ENCODE results near the gene SARS1. TPM values are rescaled to one million over a fixed set of nuclear protein-coding genes. Genes with fewer than 3 reads are reported as not detected.

Gene SARS1
- total RNA-seq, 1 donor: 235 TPM

GRCh38 chr1:109192433-109192832 is 21.3 kb upstream of the SARS1 start:
- H3K4me3 ChIP-seq (ENCODE audit: low read depth, low read length): no peak overlapping the region
- DNase-seq (ENCODE audit: low read depth): peak; percentile 32
- TF ChIP-seq CTCF (IDR thresholded peaks at IDR 0.05; ENCODE audit: insufficient read depth, low read depth, low read length): no peak

GRCh38 chr1:109193653-109194590 is 19.8 kb upstream of the SARS1 start:
- peak; percentile 48 for DNase-seq (ENCODE audit: low read depth)
- H3K4me3 ChIP-seq (ENCODE audit: low read depth, low read length): no peak overlapping the region
- TF ChIP-seq CTCF (IDR thresholded peaks at IDR 0.05; ENCODE audit: insufficient read depth, low read depth, low read length): peak; percentile 66

GRCh38 chr1:109197158-109198042 is 16.3 kb upstream of the SARS1 start:
- no peak for TF ChIP-seq CTCF (IDR thresholded peaks at IDR 0.05; ENCODE audit: insufficient read depth, low read depth, low read length)
- peak; percentile 92 for DNase-seq (ENCODE audit: low read depth)
- no peak overlapping the region for H3K4me3 ChIP-seq (ENCODE audit: low read depth, low read length)

GRCh38 chr1:109198043-109198695 is 15.5 kb upstream of the SARS1 start:
- TF ChIP-seq CTCF (IDR thresholded peaks at IDR 0.05; ENCODE audit: insufficient read depth, low read depth, low read length): no peak
- H3K4me3 ChIP-seq (ENCODE audit: low read depth, low read length): no peak overlapping the region
- peak; percentile 85 for DNase-seq (ENCODE audit: low read depth)

GRCh38 chr1:109198745-109199144 is 15.0 kb upstream of the SARS1 start:
- no peak overlapping the region for H3K4me3 ChIP-seq (ENCODE audit: low read depth, low read length)
- no peak for TF ChIP-seq CTCF (IDR thresholded peaks at IDR 0.05; ENCODE audit: insufficient read depth, low read depth, low read length)
- DNase-seq (ENCODE audit: low read depth): no peak

GRCh38 chr1:109199710-109200109 is 14.0 kb upstream of the SARS1 start:
- no peak for DNase-seq (ENCODE audit: low read depth)
- no peak overlapping the region for H3K4me3 ChIP-seq (ENCODE audit: low read depth, low read length)
- no peak for TF ChIP-seq CTCF (IDR thresholded peaks at IDR 0.05; ENCODE audit: insufficient read depth, low read depth, low read length)

Data from fibroblast of villous mesenchyme (primary cell).